K562 (cell line): ENCODE data around the gene TEX14. TPM values are rescaled to one million over a fixed set of nuclear protein-coding genes. Genes with fewer than 3 reads are reported as not detected.

ENCODE experiments used
- ATAC-seq: fragments of 200-7000 bp; cut with Tn5 transposase; 3 replicates; pipeline ENCODE4 v1.9.1; 2020; ENCODE audit warnings: moderate library complexity
- BruUV-seq: library from RNA; stranded (reverse); fragments of 400-500 nt; replicated peaks from 2 replicates; lab custom pipeline; 2021; lab: Mats Ljungman, UMichigan
- CTCF ChIA-PET: fragments of 300-600 bp; formaldehyde crosslinking; extraction: SDS; loops from one replicate; lab custom pipeline; 2021; ENCODE audit warnings: low intra/inter-chr PET ratio; lab: Yijun Ruan, JAX
- POLR2A ChIA-PET: fragments of 300-600, 350-650 bp; sonication (Branson Sonifier 250); formaldehyde crosslinking; extraction: SDS; loops from one replicate; lab custom pipeline; 2021; ENCODE audit warnings: antibody characterized with exemption, inconsistent platforms; lab: Yijun Ruan, JAX
- DNase-seq, 4 experiments: peaks; one replicate each; pipeline versions ENCODE4 v3.0.0 to v3.0.0-alpha.2; 2011 to 2018; ENCODE audit warnings: low spot score in 3 of 4, mixed read lengths in 3 of 4; ENCODE audit errors: extremely low read depth in 1 of 4
- FAIRE-seq: peaks from 2 replicates; lab custom pipeline; 2011; peaks lifted over from hg19 to GRCh38; lab: Jason Lieb, UNC
- H2AFZ ChIP-seq: 2 replicates; pipeline ENCODE4 v1.6.0; 2011; ENCODE audit warnings: low read depth, low read length, control low read depth, inconsistent platforms
- H3K27ac ChIP-seq: fragments of 200-600 bp; 3 replicates; pipeline ENCODE4 v1.8.0; 2011; ENCODE audit warnings: low read depth, mild to moderate bottlenecking, control low read depth, inconsistent platforms, low read length, moderate library complexity, mixed read lengths; ENCODE audit errors: extremely low read depth
- H3K27me3 ChIP-seq, 2 experiments: fragments of 300-600 bp in 1 of 2; 2 replicates in 1 of 2; 3 replicates in 1 of 2; pipeline versions ENCODE4 v1.6.0 to v1.8.0; 2011; ENCODE audit warnings: inconsistent platforms in 2 of 2, low read length in 2 of 2, mild to moderate bottlenecking in 1 of 2, mixed read lengths in 1 of 2, moderate library complexity in 1 of 2; ENCODE audit not compliant: control insufficient read depth in 2 of 2, insufficient read depth in 2 of 2
- H3K36me3 ChIP-seq: fragments of 300-600 bp; 3 replicates; pipeline ENCODE4 v1.8.0; 2011; ENCODE audit warnings: mild to moderate bottlenecking, low read length, inconsistent platforms; ENCODE audit not compliant: control insufficient read depth, insufficient read depth
- H3K4me1 ChIP-seq, 2 experiments: fragments of 200-600 bp in 1 of 2; replicated peaks in 1 of 2; 2 replicates in 1 of 2; 3 replicates in 1 of 2; pipeline versions ENCODE4 v1.5.1 to v1.8.0; 2011; ENCODE audit warnings: inconsistent platforms in 2 of 2, low read length in 2 of 2, mild to moderate bottlenecking in 1 of 2, mixed read lengths in 1 of 2, moderate library complexity in 1 of 2; ENCODE audit not compliant: control insufficient read depth in 2 of 2, insufficient read depth in 2 of 2
- H3K4me2 ChIP-seq: 2 replicates; pipeline ENCODE4 v1.6.1; 2011; ENCODE audit warnings: low read length, control low read depth, inconsistent platforms, mixed read lengths; ENCODE audit not compliant: insufficient read depth
- H3K4me3 ChIP-seq: fragments of 200-600 bp; sonication (generic), shearing (Covaris generic); 2 replicates; pipeline ENCODE4 v1.5.1; 2016; ENCODE audit warnings: control low read depth, inconsistent platforms
- H3K79me2 ChIP-seq: fragments of 200-600 bp; 3 replicates; pipeline ENCODE4 v1.8.0; 2011; ENCODE audit warnings: low read length, inconsistent platforms; ENCODE audit not compliant: control insufficient read depth, insufficient read depth
- H3K9ac ChIP-seq, 2 experiments: 2 replicates each; pipeline versions ENCODE4 v1.6.0 to v1.6.1; 2011; ENCODE audit warnings: low read depth in 2 of 2, low read length in 2 of 2, control low read depth in 1 of 2, inconsistent platforms in 1 of 2, mild to moderate bottlenecking in 1 of 2, mixed read lengths in 1 of 2; ENCODE audit not compliant: insufficient read depth in 1 of 2
- H3K9me1 ChIP-seq: one replicate; pipeline ENCODE4 v1.6.0; 2011; ENCODE audit warnings: inconsistent platforms, mild to moderate bottlenecking, low read length, moderate library complexity; ENCODE audit not compliant: control insufficient read depth, insufficient read depth
- H3K9me3 ChIP-seq: replicated peaks from 2 replicates; pipeline ENCODE4 v1.5.1; 2011; ENCODE audit warnings: low read depth, low read length, inconsistent platforms; ENCODE audit not compliant: control insufficient read depth, insufficient read depth
- H4K20me1 ChIP-seq: replicated peaks from 2 replicates; pipeline ENCODE4 v1.6.1; 2011; ENCODE audit warnings: low read length, inconsistent platforms, mixed read lengths; ENCODE audit not compliant: control insufficient read depth, insufficient read depth
- ATF3 ChIP-seq, 2 experiments: fragments of 450-650 bp in 1 of 2; sonication (generic) in 1 of 2; formaldehyde crosslinking in 1 of 2; IDR thresholded peaks in 1 of 2; conservative IDR thresholded peaks in 1 of 2; 2 replicates each; pipeline versions ENCODE4 v1.6.1 to v1.8.1; 2016 to 2023; ENCODE audit warnings: mild to moderate bottlenecking in 2 of 2, moderate library complexity in 2 of 2, inconsistent platforms in 1 of 2, missing genetic modification reagents in 1 of 2
- ESRRA ChIP-seq: fragments of 450-650 bp; IDR thresholded peaks from 2 replicates; pipeline ENCODE4 v1.6.1; 2014; ENCODE audit warnings: low read depth, mild to moderate bottlenecking, moderate library complexity, borderline replicate concordance
- FOSL1 ChIP-seq: fragments of 200-800 bp; sonication (Bioruptor generic); conservative IDR thresholded peaks from 2 replicates; pipeline ENCODE4 v1.6.1; 2016; ENCODE audit warnings: missing genetic modification characterization, missing compliant biosample characterization
- GATA2 ChIP-seq: sonication (generic); formaldehyde crosslinking; IDR thresholded peaks from 2 replicates; pipeline ENCODE4 v1.4.0; 2020; ENCODE audit warnings: mild to moderate bottlenecking, missing genetic modification reagents
- JUND ChIP-seq, 2 experiments: IDR thresholded peaks; 2 replicates in 1 of 2; 3 replicates in 1 of 2; pipeline ENCODE4 v1.6.1; 2011; ENCODE audit warnings: borderline replicate concordance in 2 of 2, low read depth in 2 of 2, low read length in 2 of 2, improper control_type of control experiment in 1 of 2, missing biosample characterization in 1 of 2, missing genetic modification characterization in 1 of 2, missing genetic modification reagents in 1 of 2
- MEF2A ChIP-seq: IDR thresholded peaks from 2 replicates; pipeline ENCODE4 v1.6.1; 2011; ENCODE audit warnings: low read depth, mild to moderate bottlenecking, low read length, moderate library complexity; ENCODE audit not compliant: control insufficient read depth
- RBM14 ChIP-seq: fragments of 200-400 bp; formaldehyde crosslinking; IDR thresholded peaks from 2 replicates; pipeline ENCODE4 v1.6.1; 2018; ENCODE audit warnings: low read depth, mild to moderate bottlenecking, low read length, moderate library complexity, borderline replicate concordance; ENCODE audit not compliant: insufficient read depth
- SOX6 ChIP-seq: fragments of 450-650 bp; IDR thresholded peaks from 2 replicates; pipeline ENCODE4 v1.6.1; 2014; ENCODE audit warnings: mild to moderate bottlenecking
- ZBTB11 ChIP-seq, 3 experiments: fragments of 200-800 bp in 1 of 3; fragments of 250-450 bp in 1 of 3; fragments of 450-650 bp in 1 of 3; sonication (Bioruptor Pico) in 1 of 3; sonication (Bioruptor generic) in 1 of 3; formaldehyde crosslinking in 1 of 3; IDR thresholded peaks; 2 replicates each; pipeline versions ENCODE4 v1.6.1 to v1.8.0; 2016 to 2022; ENCODE audit warnings: mild to moderate bottlenecking in 2 of 3, missing genetic modification characterization in 2 of 3, missing compliant biosample characterization in 1 of 3, moderate library complexity in 1 of 3
- ZNF316 ChIP-seq: fragments of 450-650 bp; IDR thresholded peaks from 2 replicates; pipeline ENCODE4 v1.6.1; 2016
- ZNF431 ChIP-seq: sonication (generic); formaldehyde crosslinking; IDR thresholded peaks from 2 replicates; pipeline ENCODE4 v1.8.0; 2022; ENCODE audit warnings: mild to moderate bottlenecking, missing genetic modification reagents
- WGBS: fragments of 100-300 bp; shearing (Covaris generic); methylation state at CpG from one replicate; pipeline ENCODE4 v1.1.6; 2016; ENCODE audit warnings: low coverage, mixed read lengths; ENCODE audit not compliant: insufficient coverage; ENCODE audit errors: missing lambda C conversion rate; 5-methylcytosine and 5-hydroxymethylcytosine counted together
- in situ Hi-C: fragments of 300-500 bp; cut with MboI; formaldehyde crosslinking; loops from 4 replicates; pipeline ENCODE4 v1.15.0; 2018; ENCODE audit warnings: inconsistent platforms, mixed read lengths
- intact Hi-C: fragments of 100-400 bp; cut with micrococcal nuclease; formaldehyde crosslinking; loops from 2 replicates; pipeline ENCODE4 v1.14.2; 2022
- polyA plus RNA-seq, 8 experiments: library from polyadenylated mRNA; depleted of rRNA in 4 of 8; stranded (reverse) in 5 of 8; unstranded in 3 of 8; fragments of >200 nt; fragmentation: Nextera tagmentation in 2 of 8; fragmentation: Illumina TruSeq in 1 of 8; extraction: Ambion mirVana in 2 of 8; extraction: Trizol in 1 of 8; gene quantifications; 2 replicates each; pipeline versions ENCODE4 v1.2.1 to v1.2.3, GENCODE V29; 2011 to 2014; ENCODE audit warnings: inconsistent platforms in 1 of 8, missing spikeins in 1 of 8
- total RNA-seq, 7 experiments: library from RNA; depleted of rRNA in 6 of 7; stranded (reverse); fragments of >200 nt in 6 of 7; fragmentation: Illumina TruSeq in 2 of 7; extraction: Trizol in 2 of 7; gene quantifications; 2 replicates each; pipeline versions ENCODE4 v1.2.1 to v1.2.3, GENCODE V29; 2011 to 2021; ENCODE audit warnings: low replicate concordance in 1 of 7

The TEX14 gene
- total and polyA plus RNA-seq, 9 of the 15 experiments (the other 6 are each of a cell fraction or from before 2014, with no cell fraction given), result 0.05 to 0.12 (median 0.09) TPM; not detected in 1

DNA sequence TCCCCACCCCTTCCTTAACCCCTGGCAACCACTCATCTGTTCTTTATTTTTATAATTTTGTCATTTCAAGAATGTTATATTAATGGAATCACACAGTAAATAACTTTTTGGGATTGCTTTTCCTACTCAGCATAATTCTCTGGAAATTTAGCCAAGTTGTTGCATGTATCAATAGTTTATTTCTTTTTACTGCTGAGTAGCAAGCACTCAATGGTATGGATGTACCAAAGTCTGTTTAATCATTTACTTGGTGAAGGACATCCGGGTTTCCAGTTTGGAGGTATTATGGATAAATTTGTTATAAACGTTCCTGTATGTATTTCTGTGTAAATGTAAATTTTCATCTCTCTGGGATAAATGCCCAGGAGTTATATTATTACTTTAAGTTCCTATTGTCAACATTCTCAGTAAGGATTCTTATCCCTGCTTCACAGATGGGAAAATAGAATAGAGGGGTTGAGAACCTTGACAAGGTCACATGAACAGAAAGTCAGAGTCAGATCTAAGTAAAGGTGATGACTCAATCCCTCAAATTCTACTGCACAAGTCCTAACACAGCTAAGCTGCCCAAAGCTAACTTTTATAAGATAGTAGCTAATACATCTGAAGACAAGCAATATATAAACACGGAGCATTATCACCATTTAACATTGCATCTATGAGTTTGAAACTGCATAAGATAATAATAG lies 115.0 kb downstream of the TEX14 start:
- intact Hi-C loops, result loop anchor here (5.0 kb wide), 1 partner anchor 60 kb away; no protein-coding TSS in a partner anchor
- H3K27ac ChIP-seq, result no peak overlapping the region
- FAIRE-seq (no peak), ATAC-seq (no peak), DNase-seq (peak in 2 of 4 experiments; percentile 18 to 19)
- no peaks in the 10 kb centered on the region for H3K9me1 ChIP-seq
- CTCF ChIA-PET, result interaction anchor here (0.6 to 0.7 kb wide), 2 partner anchors 14 to 324 kb away, joined by 3 to 4 read pairs; no protein-coding TSS in a partner anchor
- TF ChIP-seq RBM14 (no peak), ZNF316 (peak; percentile 3; the same call in 1 of the 2 replicates), MEF2A (peak; percentile 69), JUND (IDR thresholded peaks at IDR 0.05; ENCODE audit: borderline replicate concordance, low read depth, low read length) (peak; percentile 58; the same call in 1 of the 2 replicates), JUND (tag; IDR thresholded peaks at IDR 0.05; ENCODE audit: borderline replicate concordance, low read depth, low read length) (no peak), ZBTB11 (CRISPR knock-in tag; IDR thresholded peaks at IDR 0.05) (0 out of 6 replicates have a peak, but pooled peaks of 1 of the 3 experiments have one; percentile 33), ESRRA (0 out of 2 replicates have a peak, but pooled peaks have one; percentile 25), ATF3 (IDR thresholded peaks at IDR 0.05) (peak; percentile 90), ATF3 (CRISPR knock-in tag; conservative IDR thresholded peaks at IDR 0.05) (no peak), FOSL1 (tag) (peak; percentile 49), GATA2 (no peak), ZNF431 (CRISPR knock-in tag) (no peak), SOX6 (peak; percentile 47; the same call in 1 of the 2 replicates)
- H3K4me2 ChIP-seq, result no peak overlapping the region
- 3% methylated on average over 3 of the region's 3 CpGs for WGBS
- POLR2A ChIA-PET, result interaction anchor here (0.7 to 5.3 kb wide), 2 partner anchors 38 to 54 kb away, joined by 3 to 31 read pairs; no protein-coding TSS in a partner anchor
- no peaks in the 10 kb centered on the region for H3K36me3 ChIP-seq
- no peaks in the 10 kb centered on the region for H4K20me1 ChIP-seq
- in situ Hi-C loops, result no loop called here
- no peak overlapping the region for H3K4me3 ChIP-seq
- H3K9me3 ChIP-seq, result peaks cover 2% of the 10 kb centered on the region
- H3K27me3 ChIP-seq, result no peaks in the 10 kb centered on the region
- peaks cover 0 to 8% of the 10 kb centered on the region in 2 experiments; a peak in 3 of 5 replicates for H3K4me1 ChIP-seq
- H3K79me2 ChIP-seq, result no peaks in the 10 kb centered on the region
- no TSS peak for BruUV-seq
- H3K9ac ChIP-seq, result no peak overlapping the region
- no peak overlapping the region for H2AFZ ChIP-seq
